T follicular helper cell (primary cell): Measurements from ENCODE around the gene MMS19.

Experiments used
- DNase-seq: peaks from one replicate; pipeline ENCODE4 v3.0.0-alpha.2; 2020; ENCODE audit warnings: low read depth

The MMS19 gene

DNA sequence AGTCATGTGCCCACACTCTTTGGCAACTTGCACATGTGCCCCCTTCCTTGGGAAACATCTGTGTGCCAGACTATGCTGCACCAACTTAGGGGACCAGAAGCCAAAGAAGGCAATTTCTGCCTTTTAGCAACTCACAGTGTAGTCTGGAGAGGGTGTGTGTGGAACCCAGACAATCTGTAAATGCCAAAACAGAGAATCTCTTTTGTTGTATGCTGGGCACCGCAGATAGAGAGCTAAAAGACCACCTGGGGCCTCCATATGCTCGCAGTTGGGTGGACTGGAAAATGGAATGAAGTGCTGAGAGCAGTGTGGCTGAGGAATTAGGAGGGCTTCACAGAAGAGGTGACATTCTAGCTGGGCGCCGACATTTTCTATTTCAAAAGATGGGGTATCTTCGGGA is 26.9 kb upstream of the MMS19 start:
- no peak for DNase-seq

DNA sequence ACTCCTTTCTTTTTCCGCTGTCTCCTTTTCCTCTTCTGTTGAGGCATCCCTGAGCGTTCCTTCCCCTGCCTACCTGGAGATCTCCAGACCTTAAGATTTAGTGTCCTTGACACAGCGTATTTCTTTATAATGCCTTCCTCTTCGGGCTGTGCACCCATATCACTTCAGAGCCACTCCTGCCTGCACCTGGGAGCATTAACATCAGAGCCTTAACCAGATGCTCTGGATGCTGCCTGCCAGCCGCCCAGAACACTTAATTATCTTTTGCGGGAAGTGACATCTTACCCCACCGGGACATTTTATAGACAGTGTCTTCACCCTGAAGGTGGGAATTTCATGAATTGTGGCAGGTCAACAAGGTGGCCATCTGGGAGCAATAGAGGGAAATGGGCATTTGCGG is 24.7 kb upstream of the MMS19 start:
- DNase-seq = no peak

DNA sequence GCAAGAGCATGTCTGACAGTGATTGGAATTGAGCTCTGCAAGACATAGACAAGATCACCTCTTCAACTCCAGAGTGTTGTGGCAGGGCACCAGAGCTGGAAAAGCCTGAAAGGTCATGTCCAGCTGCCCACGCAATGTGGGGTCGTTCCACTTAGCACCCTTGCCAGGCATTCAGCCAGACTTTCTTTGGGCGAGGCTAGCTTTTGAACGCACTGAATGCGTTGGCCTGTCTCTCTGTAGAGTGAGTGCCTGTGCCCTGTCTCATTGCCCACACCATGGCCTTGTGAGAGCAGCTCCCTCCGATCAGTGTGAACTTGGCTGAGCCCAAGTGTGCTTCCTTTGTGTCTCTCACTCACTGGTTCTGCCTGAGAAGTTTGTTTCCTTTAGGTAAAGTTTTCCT is 23.8 kb upstream of the MMS19 start:
- DNase-seq = no peak

DNA sequence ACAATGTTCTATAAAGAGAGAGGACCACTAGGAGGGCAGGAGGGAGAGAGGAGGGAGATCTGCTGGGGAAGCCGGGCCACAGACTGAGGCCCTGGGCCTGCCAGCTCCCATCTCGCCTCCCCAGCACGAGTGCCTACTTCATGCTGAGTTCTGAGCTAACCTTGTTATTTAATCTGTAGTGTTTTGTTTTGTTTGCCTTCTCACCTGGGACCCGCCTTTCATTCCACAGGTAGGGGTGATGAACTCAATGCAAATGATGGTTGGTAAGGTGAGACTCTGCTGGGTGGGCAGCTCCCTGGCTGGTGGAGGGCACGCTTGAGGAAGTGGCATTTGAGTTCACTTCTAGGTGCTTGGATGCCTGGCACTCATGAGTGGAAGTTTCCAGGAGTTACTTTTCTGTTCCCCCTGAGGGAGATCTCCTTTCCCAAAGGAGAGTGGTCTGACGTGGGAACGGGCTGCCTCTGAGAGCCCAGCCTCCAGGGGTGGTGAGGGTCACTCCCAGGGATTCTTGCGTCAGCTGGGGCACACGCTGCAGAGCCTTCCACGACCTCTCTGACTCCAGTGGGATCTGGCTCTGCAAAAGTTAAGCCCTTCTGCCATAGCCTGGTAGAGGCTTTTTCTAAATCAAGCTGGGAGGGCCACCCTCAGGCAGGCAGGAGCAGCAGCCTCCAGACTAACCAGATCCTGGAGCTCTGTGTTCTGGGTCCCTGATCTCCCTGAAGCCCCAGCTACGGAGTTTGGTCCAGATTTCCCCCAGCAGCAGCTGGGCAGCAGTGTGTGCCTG is 22.9 kb upstream of the MMS19 start:
- no peak for DNase-seq

DNA sequence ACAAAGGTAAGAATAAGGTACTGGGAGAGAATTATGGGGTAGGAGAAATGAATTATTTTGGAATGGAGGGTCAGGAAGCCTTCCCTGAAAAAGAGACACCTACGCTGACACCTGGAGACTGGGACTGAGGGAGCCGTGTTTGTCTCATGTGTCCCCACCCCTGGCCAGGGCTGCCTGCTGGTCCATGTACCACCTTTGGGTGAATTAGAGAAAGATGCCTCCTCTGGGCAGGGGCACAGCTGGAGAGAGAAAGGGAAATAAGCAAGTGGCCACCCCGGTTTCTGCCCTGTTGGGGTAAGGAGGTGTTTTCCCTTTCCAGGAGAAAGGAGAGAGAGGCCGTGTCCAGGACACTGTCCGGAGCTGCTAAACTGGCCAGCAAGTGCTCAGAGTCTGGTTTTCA is 22.3 kb upstream of the MMS19 start:
- no peak for DNase-seq

DNA sequence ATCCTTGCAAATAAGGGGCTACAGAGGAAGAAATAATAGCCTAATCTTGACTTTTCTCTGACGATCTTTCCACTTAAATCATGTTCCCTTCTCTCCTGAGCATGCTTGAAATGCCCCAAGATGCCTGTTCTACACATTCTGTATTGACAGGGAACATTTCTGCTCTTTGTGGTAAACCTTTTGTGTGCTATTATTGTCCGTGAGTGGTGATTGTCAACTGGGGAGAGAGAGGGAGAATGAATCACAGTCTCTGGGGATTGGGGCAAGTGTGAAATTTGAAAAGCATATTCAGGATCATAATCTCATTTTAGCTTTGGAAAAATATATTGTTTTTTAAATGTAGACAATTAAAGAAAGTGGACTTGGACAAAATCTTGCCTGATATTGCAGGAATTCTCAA is 21.1 kb upstream of the MMS19 start:
- no peak for DNase-seq

DNA sequence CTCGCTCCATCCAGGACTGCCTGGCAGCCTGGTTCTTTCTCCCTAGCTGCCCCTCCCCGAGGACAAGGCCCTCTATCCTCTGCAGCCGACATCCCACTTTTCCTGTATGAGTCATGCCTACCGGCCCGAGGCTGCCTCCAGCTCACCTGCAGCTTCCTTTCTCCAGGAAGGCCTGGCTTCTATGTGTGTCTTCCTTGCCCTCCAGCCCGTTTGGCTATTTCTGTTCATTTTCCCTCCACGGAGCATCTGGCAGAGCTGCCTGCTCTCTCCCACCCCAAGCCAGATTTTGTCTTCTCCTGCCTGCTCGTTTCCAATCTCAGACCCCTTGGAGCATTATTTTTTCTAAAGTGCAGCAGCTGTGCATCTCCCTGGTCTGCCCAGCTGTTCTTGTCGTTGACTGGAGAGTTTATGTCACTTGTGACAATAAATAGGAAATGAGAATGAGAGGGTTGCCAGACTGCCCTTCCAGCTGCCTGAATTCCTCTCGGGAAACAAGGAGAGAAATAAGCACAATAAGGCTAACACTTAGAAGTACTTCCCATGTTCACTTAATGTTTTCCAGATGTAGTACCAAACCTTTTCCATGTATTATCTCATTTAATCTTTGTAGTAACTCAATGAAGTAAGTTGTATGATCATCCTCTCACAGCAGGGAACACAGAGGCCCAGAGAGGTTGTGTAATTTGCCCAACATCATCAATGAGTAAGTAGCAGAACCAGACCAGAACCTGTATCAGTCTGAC is 20.2 kb upstream of the MMS19 start:
- no peak for DNase-seq

DNA sequence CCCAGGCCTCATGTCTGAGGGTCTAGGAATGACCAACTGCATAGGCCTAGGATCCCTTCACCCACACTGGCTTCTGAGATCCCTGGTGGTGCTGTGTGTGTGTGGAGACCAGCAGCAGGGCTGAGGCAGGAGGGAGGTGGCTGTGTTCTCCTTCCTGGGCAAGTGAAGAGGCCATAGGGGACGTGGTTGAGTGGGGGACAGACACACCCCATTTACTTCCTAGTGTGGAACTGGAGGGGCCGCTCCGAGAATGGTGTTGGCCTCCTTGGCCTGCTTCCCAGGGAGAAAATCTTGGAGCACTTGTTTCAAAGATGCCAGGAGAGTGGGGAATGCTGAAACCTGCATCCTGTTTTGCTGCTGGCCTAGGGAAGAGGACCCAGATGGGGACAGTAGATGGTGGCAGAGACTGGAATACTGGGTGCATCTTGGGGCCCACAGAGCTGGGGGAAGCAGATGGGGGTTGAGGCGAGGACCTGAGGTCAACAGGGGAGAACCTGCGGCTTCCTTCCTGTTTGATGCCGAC is 19.6 kb upstream of the MMS19 start:
- no peak for DNase-seq

DNA sequence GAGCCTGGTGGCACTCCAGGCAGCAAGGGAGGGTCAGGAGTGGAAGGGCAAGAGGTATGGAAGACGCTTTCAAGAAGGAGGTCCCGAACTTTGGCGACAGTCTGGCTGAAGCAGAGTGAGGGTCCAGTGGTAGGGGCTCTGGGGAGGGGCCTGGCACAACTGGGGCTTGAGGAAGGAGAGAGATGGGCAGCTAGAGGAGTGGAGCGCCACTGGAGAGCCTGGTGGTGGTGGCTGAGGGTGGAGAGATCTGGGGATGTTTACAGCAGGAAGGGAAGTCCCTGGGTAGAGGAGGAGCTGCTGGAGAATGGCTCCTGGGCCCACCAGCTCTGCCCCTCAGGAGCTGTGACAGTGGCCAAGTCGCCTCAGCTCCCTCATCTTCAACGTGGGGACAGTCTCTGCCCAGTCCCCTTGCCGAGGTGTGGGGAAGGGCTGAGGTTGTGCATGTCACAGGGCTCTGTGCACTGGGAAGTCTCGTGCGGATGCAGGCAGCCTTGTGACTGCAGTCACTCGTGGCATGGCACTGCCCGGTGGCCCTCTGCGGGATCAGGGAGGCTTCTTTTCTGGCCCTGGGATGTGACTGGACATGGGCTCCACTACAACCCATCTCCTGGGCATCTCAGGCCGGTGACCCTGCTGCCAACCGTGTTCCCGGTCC is 19.0 kb upstream of the MMS19 start:
- no peak for DNase-seq

DNA sequence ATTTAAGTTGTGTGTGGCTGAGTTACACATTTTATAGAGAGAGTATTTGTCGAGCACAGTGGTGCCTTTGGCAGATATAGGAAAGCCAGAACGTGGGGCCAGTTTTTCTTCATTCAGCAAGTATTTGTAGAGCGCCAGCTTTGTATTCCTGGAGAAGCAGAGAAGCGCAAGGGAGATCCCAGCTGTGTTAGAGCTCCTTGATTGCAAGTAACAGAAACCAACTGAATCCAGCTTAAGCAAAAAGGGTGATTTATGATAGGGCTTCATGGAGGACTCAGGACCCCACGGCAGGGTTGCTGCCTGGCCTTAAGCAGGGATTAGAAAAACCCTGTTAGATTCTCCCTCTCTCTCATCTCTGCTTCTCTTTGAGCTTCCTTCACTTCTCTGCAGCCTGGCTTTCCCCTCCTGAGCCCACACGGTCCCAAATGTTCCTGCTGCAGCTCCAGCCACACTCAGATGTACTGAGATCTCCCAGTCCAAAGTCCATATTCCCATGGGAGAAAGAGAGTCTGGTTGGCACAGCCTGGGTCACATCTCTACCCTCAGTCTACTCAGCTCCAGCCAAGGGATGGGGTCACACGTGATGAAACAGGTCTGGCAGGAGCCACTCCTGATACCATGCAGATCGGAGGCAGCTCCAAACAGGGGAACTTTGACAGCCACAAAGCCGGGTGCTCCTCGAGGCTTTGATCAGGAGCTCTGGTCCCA is 17.2 kb upstream of the MMS19 start:
- DNase-seq = no peak

DNA sequence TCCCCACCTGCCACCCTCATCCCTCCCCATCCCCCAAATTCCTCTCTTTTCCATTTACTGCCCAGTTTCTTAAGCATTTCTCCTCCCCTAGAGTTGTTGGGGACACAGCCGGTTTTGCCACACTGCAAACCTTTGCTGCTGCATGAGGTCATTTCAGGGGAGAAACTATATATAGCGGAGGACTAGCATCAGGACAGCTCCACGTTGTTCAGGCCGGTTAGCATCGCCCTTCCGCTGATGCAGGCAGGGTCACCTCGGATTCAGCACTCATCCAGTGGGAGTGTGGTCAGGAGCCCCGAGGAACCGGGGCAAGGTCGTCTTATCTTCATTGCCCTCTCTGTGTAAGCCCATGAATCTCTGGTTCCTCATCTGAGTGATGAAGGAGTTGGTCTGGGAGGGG is 16.1 kb upstream of the MMS19 start:
- no peak for DNase-seq

DNA sequence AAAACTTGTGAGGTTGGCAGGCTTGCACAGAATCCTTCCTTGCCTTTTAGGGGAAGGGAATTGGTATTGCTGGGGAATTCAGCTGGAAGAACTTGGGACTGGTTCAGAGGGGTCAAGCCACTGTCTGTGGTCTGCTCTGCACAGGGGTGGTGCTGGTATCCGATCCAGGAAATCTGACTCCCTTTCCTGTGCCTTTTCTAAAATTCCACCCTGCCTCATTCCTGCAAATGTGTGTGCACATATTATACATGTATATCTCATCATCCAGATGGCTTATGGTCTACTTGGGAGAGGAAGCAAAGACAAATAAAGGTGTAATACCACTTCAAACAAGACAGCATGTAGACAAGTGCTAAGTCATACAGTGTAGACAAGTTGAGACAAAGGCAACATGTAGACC is 14.8 kb upstream of the MMS19 start:
- DNase-seq = no peak

DNA sequence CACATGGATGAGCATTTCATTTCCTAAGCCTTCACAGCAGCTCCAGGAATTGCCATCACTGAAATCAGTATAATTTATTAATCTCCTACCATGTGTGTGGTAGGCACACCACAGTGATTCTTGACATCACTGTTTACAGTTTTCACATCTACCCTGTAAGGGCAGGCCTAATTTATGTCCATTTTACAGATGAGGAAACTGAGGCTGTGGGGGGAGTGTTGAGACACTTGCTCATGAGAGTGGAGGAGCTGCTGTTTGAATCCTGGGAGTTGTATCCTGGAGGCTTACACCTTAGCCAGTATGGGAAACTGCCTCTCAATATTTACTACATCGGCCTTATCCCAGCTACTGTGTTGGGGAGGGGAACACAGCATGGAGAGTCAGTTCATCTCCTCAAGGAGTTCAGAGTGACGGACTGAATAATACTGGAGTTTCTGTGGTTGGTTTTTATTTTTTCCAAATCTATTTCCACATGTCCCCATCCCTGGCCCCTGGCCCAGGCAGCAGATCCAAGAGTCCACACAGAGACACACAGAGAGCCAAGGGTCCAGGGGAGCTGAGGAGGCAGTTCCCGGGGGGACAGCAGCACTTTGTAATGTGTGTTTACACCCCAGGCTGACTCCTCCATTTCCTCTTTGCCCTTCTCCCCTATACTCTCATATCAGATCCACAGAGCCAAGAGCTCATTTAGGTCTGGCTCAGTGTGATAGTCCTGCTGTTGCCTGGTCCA is 13.7 kb upstream of the MMS19 start:
- DNase-seq = no peak

DNA sequence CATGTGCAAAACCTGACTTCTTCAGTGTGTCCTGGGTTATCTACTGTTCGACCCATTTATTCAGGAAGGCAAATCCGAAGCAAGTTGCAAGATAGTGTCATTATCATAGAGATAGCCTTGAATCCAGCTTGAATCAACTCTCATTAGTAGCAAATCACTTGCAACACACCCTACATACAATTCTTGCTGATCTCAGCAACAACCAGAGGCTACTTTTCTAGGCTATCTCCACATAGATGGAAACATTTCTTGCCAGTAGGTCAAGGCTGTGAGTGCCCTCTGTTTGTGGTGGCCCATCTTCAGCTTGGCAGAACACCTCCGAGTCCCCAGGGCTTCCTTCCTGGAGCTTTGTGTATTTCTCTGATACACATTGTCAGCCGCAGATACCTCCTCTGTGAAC is 12.5 kb upstream of the MMS19 start:
- DNase-seq = no peak

DNA sequence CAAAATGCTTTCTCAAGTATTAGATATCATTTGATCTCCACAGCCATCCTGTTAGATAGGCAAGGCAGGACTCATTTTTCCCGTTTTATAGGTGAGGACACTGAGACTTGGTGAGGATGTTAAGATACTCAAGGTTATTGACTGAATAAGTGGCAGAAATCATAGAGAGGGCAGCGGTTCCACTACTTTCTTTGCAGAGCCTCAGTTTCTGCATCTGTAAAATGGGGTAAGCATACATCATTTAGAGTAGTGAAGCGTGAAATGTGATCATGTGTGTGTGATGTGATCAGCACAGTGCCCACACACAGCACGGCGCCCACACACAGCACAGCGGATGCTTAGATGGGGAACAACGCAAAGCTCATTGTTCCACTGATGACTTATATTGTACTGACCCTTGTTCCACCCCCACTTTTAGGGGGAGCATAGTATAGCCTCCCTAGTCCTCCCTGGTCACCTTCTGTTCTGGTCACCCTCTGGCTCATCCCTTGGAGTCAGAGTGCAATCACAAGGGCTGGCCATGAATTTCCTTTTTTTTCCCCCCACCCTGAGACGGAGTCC is 11.0 kb upstream of the MMS19 start:
- no peak for DNase-seq

DNA sequence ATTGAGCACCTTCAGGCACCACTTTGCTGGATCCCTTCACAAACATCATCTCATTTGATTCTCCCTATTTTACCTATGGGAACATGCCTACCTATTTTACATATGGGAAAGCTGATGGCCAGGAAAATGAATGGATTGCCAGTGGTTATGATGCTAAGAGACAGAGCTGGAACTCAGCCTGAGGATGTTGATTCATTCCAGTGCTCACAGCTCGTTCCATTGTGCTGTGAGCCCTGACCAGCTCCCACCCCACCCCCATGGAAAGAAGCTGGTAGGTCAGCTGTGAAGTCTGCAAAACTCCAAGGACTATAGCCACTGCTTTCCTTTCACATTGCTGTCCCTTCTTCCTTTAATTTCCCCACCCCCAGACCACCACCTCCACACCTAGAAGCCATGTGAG is 10.1 kb upstream of the MMS19 start:
- DNase-seq = no peak

DNA sequence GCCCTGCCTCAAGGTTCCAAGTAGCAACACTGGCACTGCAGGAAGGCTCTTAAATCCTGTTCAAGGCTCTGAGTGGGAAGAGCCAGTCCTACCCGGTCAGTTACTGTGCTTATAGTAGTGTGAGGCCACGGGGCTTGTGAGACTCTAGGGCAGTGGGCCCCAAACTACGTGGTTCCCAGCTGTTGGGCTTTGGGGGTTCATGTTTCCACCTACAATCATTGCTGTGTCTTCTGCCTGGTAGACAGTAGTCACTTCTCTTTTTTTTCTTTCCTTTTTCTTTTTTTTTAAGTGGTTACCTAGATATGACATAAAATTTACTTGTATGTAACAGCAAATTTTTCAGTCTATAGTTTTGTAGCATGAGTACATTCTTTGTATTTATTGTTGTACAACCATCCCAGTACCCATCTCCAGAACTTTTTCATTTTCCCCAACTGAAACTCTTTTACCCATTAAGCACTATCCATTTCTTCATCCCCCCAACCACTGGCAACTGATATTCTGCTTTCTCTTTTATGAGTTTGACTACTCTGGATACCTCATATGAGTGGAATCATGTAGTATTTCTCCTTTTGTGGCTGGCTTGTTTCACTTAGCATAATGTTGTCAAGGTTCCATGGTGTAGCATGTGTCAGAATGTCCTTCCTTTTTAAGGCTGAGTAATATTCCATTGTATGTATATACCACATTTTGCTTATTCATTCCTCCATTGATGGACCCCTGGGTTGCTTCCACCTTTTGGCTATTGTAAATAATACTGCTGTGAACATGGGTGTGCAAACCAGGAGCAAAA is 8.2 kb upstream of the MMS19 start:
- no peak for DNase-seq

DNA sequence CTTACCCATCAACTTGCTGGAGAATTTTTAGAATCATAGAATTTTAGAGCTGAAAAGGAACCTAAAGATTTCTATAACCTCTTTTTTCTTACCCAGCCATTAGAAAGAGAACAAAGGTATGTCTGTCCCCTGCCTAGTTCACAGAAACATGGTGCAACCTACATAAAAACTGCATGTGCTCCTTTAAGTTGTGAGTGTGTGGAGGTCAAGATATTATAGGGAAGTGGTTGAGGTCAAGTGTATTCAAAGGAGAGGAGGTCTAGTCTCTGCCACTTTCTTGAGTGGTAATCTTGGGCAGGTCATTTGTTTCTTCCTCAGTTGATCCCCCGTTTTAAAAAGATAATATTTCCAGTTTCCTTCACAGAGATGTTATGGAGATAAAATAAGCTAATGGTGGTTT is 6.9 kb upstream of the MMS19 start:
- no peak for DNase-seq

DNA sequence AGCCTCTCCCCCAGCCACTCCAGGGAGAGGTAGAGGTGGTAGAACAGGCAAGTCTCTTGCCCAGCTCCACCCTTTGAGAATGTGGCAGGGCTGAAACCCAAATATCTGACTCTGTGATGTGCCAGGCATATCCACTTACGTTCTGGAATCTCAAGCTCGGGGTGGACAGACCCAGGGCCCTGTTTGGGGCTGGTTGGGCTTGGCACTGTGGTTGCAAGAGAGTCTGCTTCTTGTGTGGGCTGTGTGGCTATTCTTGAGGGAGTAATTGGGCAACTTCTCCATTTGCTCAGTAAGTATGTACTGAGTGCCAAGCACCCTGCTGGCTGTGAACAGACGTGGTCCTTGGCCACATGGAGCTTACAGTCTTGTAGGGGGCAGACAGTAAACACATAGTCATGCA is 5.2 kb upstream of the MMS19 start:
- no peak for DNase-seq

DNA sequence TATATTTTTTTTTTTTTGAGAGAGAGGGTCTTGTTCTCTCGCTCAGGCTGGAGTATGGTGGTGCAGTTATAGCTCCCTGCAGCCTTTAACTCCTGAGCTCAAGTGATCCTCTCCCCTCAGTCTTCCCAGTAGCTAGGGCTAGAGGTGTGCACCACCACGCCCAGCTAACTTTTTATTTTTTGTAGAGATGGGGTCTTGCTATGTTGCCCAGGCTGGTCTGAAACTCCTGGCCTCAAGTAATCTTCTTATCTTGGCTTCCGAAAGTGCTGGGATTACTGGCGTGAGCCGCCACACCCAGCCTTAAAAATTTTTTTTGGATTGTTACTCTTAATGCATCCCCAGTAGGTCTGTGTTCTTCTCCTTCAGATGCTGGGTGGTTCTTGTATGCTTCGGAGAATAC is 4.7 kb upstream of the MMS19 start:
- no peak for DNase-seq

DNA sequence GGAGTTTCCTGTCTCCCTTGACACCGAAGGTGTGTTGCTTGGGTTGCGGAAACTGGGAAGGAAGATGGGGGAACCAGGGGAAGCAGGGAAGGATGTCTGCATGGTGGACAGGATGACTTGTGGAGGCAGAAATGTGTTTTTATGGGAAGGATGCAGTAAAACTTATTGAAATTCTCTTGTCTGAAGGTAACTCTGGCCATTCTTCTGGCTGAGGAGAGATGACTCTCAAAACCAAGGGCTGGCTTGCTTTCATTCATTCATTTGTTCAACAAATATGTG is 2.0 kb upstream of the MMS19 start:
- no peak for DNase-seq
